Upper lobe of right lung (tissue), 1 donor: ENCODE results near the gene RAF1. TPM values are rescaled to one million over a fixed set of nuclear protein-coding genes. Genes with fewer than 3 reads are reported as not detected.

ENCODE experiments used
- ATAC-seq: fragments of 200-7000 bp; cut with Tn5 transposase; one replicate; pipeline ENCODE4 v1.9.1; 2020; ENCODE audit warnings: mild to moderate bottlenecking, moderate library complexity
- DNase-seq: peaks from one replicate; pipeline ENCODE4 v3.0.0-alpha.2; 2020
- H3K27ac ChIP-seq: fragments of 200-600 bp; one replicate; pipeline ENCODE4 v1.8.0; 2022
- H3K27me3 ChIP-seq: fragments of 200-600 bp; one replicate; pipeline ENCODE4 v1.8.0; 2022; ENCODE audit warnings: mild to moderate bottlenecking
- H3K36me3 ChIP-seq: fragments of 200-600 bp; one replicate; pipeline ENCODE4 v1.8.0; 2022
- H3K4me1 ChIP-seq: fragments of 200-600 bp; one replicate; pipeline ENCODE4 v1.8.0; 2022
- H3K4me3 ChIP-seq: fragments of 200-600 bp; one replicate; pipeline ENCODE4 v1.8.0; 2022; ENCODE audit warnings: mild to moderate bottlenecking
- H3K9me3 ChIP-seq: fragments of 200-600 bp; one replicate; pipeline ENCODE4 v1.8.0; 2022
- intact Hi-C: fragments of 100-400 bp; cut with DNase I; formaldehyde crosslinking; loops from one replicate; pipeline ENCODE4 v1.11.0; 2022
- total RNA-seq: library from RNA; stranded (reverse); fragmentation: NEBNext Ultra II Directional; extraction: Animal tissue kit (Norgen Biotek cat#: 25700); gene quantifications from one replicate; pipeline ENCODE4 v1.2.1, GENCODE V29; 2021
- TF ChIP-seq, protein P1 (sequence below): fragments of 200-600 bp; IDR thresholded peaks from one replicate; pipeline ENCODE4 v1.8.0; 2022; ENCODE audit warnings: antibody characterized with exemption
- donor health status: DM: no; HTN: yes; CAD: no; lungs with severe emphysema.

RAF1 gene
- total RNA-seq, 1 donor from 2014 or later, result 91.6 TPM

DNA sequence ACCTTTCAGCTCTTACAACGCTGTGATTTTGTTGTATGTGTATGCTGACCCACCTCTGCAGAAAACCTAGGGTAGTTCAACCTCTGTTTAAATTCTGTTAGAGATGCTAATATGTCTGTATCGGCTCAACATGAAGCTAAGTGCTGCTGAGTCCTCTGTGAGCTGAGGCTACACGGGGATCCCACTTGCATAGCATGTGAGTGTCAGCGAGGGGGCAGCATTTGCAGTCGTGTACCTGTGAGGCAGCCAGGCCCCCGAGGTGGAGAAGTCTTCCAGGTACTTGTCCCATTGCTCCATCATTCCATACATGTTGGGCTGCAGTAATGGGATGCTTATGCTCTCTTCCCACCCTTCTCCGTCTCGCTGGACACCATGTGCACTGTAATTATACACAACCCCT lies 122.3 kb downstream of the RAF1 start:
- H3K4me1 ChIP-seq, result no peaks in the 10 kb centered on the region
- no peak overlapping the region for H3K4me3 ChIP-seq
- no peak for DNase-seq
- TF ChIP-seq, protein P1, sequence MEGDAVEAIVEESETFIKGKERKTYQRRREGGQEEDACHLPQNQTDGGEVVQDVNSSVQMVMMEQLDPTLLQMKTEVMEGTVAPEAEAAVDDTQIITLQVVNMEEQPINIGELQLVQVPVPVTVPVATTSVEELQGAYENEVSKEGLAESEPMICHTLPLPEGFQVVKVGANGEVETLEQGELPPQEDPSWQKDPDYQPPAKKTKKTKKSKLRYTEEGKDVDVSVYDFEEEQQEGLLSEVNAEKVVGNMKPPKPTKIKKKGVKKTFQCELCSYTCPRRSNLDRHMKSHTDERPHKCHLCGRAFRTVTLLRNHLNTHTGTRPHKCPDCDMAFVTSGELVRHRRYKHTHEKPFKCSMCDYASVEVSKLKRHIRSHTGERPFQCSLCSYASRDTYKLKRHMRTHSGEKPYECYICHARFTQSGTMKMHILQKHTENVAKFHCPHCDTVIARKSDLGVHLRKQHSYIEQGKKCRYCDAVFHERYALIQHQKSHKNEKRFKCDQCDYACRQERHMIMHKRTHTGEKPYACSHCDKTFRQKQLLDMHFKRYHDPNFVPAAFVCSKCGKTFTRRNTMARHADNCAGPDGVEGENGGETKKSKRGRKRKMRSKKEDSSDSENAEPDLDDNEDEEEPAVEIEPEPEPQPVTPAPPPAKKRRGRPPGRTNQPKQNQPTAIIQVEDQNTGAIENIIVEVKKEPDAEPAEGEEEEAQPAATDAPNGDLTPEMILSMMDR, result no peak
- H3K27ac ChIP-seq, result no peak overlapping the region
- intact Hi-C loops, result no loop called here
- H3K27me3 ChIP-seq, result no peaks in the 10 kb centered on the region
- H3K9me3 ChIP-seq, result no peaks in the 10 kb centered on the region
- peak; percentile 48 for ATAC-seq
- H3K36me3 ChIP-seq, result no peaks in the 10 kb centered on the region

DNA sequence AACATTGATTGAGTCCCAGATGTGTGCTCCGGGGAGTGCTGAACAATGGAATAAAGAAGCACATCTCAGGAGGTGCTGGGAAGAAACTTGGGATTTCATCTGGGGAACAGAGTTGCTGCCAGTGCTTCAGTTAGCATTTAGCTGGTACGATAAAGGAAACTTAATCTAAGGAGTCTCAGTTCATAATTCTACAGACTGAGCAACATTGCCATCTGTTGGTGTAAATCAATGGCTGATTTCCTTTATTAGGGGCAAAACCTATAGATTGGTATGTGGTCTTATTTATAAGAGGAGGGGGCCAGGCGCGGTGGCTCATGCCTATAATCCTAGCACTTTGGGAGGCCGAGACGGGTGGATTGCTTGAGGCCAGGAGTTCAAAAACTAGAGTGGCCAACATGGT lies 127.5 kb downstream of the RAF1 start:
- no peak for ATAC-seq
- intact Hi-C loops, result no loop called here
- no peak overlapping the region for H3K4me3 ChIP-seq
- H3K4me1 ChIP-seq, result no peaks in the 10 kb centered on the region
- no peak for DNase-seq
- peaks cover 13% of the 10 kb centered on the region for H3K36me3 ChIP-seq
- H3K9me3 ChIP-seq, result no peaks in the 10 kb centered on the region
- no peak overlapping the region for H3K27ac ChIP-seq
- no peaks in the 10 kb centered on the region for H3K27me3 ChIP-seq
- TF ChIP-seq, protein P1, result peak; percentile 8

Other genes starting within 250 kb of the RAF1 start
- gene TSEN2, start 179.6 kb downstream of the RAF1 start, total RNA-seq, result 16.0 TPM
- not detected for gene MKRN2OS, start 118.6 kb downstream of the RAF1 start, total RNA-seq
- 23.4 TPM for gene MKRN2, start 107.0 kb downstream of the RAF1 start, total RNA-seq
- gene TMEM40, start 95.1 kb upstream of the RAF1 start, total RNA-seq, result not detected
- 7.8 TPM for gene CAND2, start 132.6 kb upstream of the RAF1 start, total RNA-seq
- 1,191 TPM for gene RPL32, start 177.4 kb upstream of the RAF1 start, total RNA-seq